Neural cell (in vitro differentiated cells): Measurements from ENCODE around the gene TSPYL2. TPM values are rescaled to one million over a fixed set of nuclear protein-coding genes. Genes with fewer than 3 reads are reported as not detected.

ENCODE experiments used
- H2AFZ ChIP-seq: fragments of 200-600, 300-800 bp; sonication (generic), shearing (Covaris generic); 2 replicates; pipeline ENCODE4 v1.6.0; 2014; ENCODE audit warnings: low read depth, mild to moderate bottlenecking, antibody characterized with exemption, low read length, moderate library complexity
- H3F3A ChIP-seq: fragments of 200-600 bp; shearing (Covaris generic); 2 replicates; pipeline ENCODE4 v1.6.1; 2016; ENCODE audit warnings: mild to moderate bottlenecking, moderate library complexity, mixed read lengths, antibody characterized with exemption, low read length; ENCODE audit not compliant: insufficient read depth, poor library complexity, severe bottlenecking
- H3K27ac ChIP-seq: fragments of 200-600, 300-800 bp; sonication (generic), shearing (Covaris generic); 2 replicates; pipeline ENCODE4 v1.5.1; 2014; ENCODE audit warnings: mild to moderate bottlenecking, low read length, moderate library complexity
- H3K27me3 ChIP-seq: fragments of 300-800, 200-600 bp; sonication (generic), shearing (Covaris generic); 2 replicates; pipeline ENCODE4 v1.6.0; 2014; ENCODE audit warnings: mild to moderate bottlenecking, low read depth, low read length, moderate library complexity; ENCODE audit not compliant: insufficient read depth
- H3K36me3 ChIP-seq: fragments of 300-800, 200-600 bp; sonication (generic), shearing (Covaris generic); 2 replicates; pipeline ENCODE4 v1.5.1; 2014; ENCODE audit warnings: mild to moderate bottlenecking, antibody characterized with exemption, low read length, moderate library complexity; ENCODE audit not compliant: insufficient read depth
- H3K4me2 ChIP-seq: fragments of 300-800, 200-600 bp; sonication (generic), shearing (Covaris generic); 2 replicates; pipeline ENCODE4 v1.6.0; 2014; ENCODE audit warnings: mild to moderate bottlenecking, low read length
- H3K4me3 ChIP-seq: fragments of 300-800, 200-600 bp; sonication (generic), shearing (Covaris generic); 2 replicates; pipeline ENCODE4 v1.5.1; 2014; ENCODE audit warnings: mild to moderate bottlenecking, low read length, moderate library complexity
- H3K79me2 ChIP-seq: fragments of 200-600 bp; shearing (Covaris generic); replicated peaks from 2 replicates; pipeline ENCODE4 v1.6.0; 2014; ENCODE audit warnings: mild to moderate bottlenecking, low read length, moderate library complexity; ENCODE audit not compliant: insufficient read depth
- H3K9ac ChIP-seq: fragments of 300-800, 200-600 bp; sonication (generic), shearing (Covaris generic); 2 replicates; pipeline ENCODE4 v1.6.1; 2016; ENCODE audit warnings: mild to moderate bottlenecking, low read length, mixed read lengths
- H3K9me2 ChIP-seq: fragments of 200-600 bp; shearing (Covaris generic); 2 replicates; pipeline ENCODE4 v1.6.1; 2016; ENCODE audit warnings: mild to moderate bottlenecking, low read length, mixed read lengths; ENCODE audit not compliant: insufficient read depth
- H3K9me3 ChIP-seq: fragments of 200-600, 300-800 bp; sonication (generic), shearing (Covaris generic); 2 replicates; pipeline ENCODE4 v1.6.1; 2016; ENCODE audit warnings: mild to moderate bottlenecking, mixed run types, low read length, moderate library complexity, mixed read lengths
- H4K20me1 ChIP-seq: fragments of 200-600 bp; shearing (Covaris generic); 2 replicates; pipeline ENCODE4 v1.6.1; 2016; ENCODE audit warnings: mild to moderate bottlenecking, mixed run types; ENCODE audit not compliant: insufficient read depth
- EP300 ChIP-seq: fragments of 450-650 bp; conservative IDR thresholded peaks from 2 replicates; pipeline ENCODE4 v1.6.1; 2014; ENCODE audit warnings: antibody characterized with exemption, mild to moderate bottlenecking, moderate library complexity; ENCODE audit not compliant: poor library complexity, severe bottlenecking
- EZH2 ChIP-seq: fragments of 200-600, 300-800 bp; shearing (Covaris generic), sonication (generic); IDR thresholded peaks from 2 replicates; pipeline ENCODE4 v1.6.1; 2014; ENCODE audit warnings: antibody characterized with exemption, low read length, borderline replicate concordance, mild to moderate bottlenecking; ENCODE audit not compliant: insufficient read depth, poor library complexity, severe bottlenecking
- MXI1 ChIP-seq: fragments of 450-650 bp; conservative IDR thresholded peaks from 2 replicates; pipeline ENCODE4 v1.6.1; 2014; ENCODE audit warnings: antibody characterized with exemption, mild to moderate bottlenecking; ENCODE audit not compliant: poor library complexity, severe bottlenecking
- POLR2AphosphoS5 ChIP-seq: IDR thresholded peaks from 2 replicates; pipeline ENCODE4 v1.6.1; 2012
- RAD21 ChIP-seq: fragments of 450-650 bp; conservative IDR thresholded peaks from 2 replicates; pipeline ENCODE4 v1.6.1; 2014; ENCODE audit warnings: antibody characterized with exemption, mild to moderate bottlenecking, moderate library complexity
- SMC3 ChIP-seq: fragments of 450-650 bp; conservative IDR thresholded peaks from 2 replicates; pipeline ENCODE4 v1.6.1; 2014; ENCODE audit warnings: antibody characterized with exemption, mild to moderate bottlenecking, moderate library complexity; ENCODE audit not compliant: poor library complexity
- TAF1 ChIP-seq: IDR thresholded peaks from 2 replicates; pipeline ENCODE4 v1.6.1; 2012; ENCODE audit warnings: low read depth
- polyA plus RNA-seq: library from polyadenylated mRNA; depleted of rRNA; stranded (reverse); fragments of >200 nt; gene quantifications from 2 replicates; pipeline ENCODE4 v1.2.3, GENCODE V29; 2014
- TF ChIP-seq, protein P1 (sequence below): IDR thresholded peaks from 2 replicates; pipeline ENCODE4 v1.6.1; 2012; ENCODE audit warnings: borderline replicate concordance
- TF ChIP-seq, protein P2 (sequence below): fragments of 450-650 bp; IDR thresholded peaks from 2 replicates; pipeline ENCODE4 v1.5.1; 2014; ENCODE audit warnings: antibody characterized with exemption, mild to moderate bottlenecking, moderate library complexity; ENCODE audit not compliant: poor library complexity, severe bottlenecking

The TSPYL2 gene
- polyA plus RNA-seq, 1 donor from 2014 or later: 43.2 TPM

DNA sequence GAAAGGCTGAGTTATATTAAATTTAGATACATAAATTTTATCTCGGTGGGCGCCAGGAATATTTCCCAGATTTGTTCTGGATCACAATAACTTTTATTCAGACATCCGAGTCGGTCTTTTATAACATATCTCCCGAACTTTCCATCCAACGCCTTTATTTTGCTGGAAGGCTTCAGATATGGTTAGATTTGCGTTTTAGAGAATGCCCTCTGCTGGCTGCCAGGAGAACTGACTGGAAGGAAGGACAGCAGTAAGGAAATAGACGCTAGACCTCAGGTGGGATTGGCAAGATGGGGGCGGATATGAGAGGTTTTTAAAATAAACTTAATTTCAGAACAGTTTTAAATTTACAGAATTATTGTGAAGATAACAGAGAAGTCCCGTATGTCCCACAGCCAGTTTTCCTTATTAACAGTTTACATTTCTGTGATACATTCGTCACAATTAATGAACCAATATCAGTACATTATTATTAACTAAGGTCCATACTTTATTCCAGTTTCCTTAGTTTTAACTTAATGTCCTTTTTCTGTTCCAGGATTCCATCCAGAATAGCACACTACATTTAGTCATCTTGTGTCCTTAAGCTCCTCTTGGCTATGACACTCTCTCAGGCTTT lies 7.2 kb downstream of the TSPYL2 start:
- Histone ChIP-seq H3K4me2 (peak overlapping the region; percentile 41), H3K9me3 (no peaks in the 10 kb centered on the region), H3K9me2 (no peaks in the 10 kb centered on the region), H2AFZ (peak overlapping the region; percentile 19), H3K9ac (peak overlapping the region; percentile 72), H3K36me3 (no peaks in the 10 kb centered on the region), H4K20me1 (no peaks in the 10 kb centered on the region), H3K4me3 (peak overlapping the region; percentile 66), H3F3A (no peaks in the 10 kb centered on the region), H3K27me3 (no peaks in the 10 kb centered on the region), H3K79me2 (no peaks in the 10 kb centered on the region), H3K27ac (peak overlapping the region; percentile 76)
- no peak for TF ChIP-seq TAF1
- peak; percentile 71 for TF ChIP-seq SMC3
- no peak for TF ChIP-seq EP300
- TF ChIP-seq, protein P1, sequence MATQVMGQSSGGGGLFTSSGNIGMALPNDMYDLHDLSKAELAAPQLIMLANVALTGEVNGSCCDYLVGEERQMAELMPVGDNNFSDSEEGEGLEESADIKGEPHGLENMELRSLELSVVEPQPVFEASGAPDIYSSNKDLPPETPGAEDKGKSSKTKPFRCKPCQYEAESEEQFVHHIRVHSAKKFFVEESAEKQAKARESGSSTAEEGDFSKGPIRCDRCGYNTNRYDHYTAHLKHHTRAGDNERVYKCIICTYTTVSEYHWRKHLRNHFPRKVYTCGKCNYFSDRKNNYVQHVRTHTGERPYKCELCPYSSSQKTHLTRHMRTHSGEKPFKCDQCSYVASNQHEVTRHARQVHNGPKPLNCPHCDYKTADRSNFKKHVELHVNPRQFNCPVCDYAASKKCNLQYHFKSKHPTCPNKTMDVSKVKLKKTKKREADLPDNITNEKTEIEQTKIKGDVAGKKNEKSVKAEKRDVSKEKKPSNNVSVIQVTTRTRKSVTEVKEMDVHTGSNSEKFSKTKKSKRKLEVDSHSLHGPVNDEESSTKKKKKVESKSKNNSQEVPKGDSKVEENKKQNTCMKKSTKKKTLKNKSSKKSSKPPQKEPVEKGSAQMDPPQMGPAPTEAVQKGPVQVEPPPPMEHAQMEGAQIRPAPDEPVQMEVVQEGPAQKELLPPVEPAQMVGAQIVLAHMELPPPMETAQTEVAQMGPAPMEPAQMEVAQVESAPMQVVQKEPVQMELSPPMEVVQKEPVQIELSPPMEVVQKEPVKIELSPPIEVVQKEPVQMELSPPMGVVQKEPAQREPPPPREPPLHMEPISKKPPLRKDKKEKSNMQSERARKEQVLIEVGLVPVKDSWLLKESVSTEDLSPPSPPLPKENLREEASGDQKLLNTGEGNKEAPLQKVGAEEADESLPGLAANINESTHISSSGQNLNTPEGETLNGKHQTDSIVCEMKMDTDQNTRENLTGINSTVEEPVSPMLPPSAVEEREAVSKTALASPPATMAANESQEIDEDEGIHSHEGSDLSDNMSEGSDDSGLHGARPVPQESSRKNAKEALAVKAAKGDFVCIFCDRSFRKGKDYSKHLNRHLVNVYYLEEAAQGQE: no peak
- TF ChIP-seq RAD21: peak; percentile 56
- no peak for TF ChIP-seq EZH2
- TF ChIP-seq MXI1: no peak
- TF ChIP-seq, protein P2, sequence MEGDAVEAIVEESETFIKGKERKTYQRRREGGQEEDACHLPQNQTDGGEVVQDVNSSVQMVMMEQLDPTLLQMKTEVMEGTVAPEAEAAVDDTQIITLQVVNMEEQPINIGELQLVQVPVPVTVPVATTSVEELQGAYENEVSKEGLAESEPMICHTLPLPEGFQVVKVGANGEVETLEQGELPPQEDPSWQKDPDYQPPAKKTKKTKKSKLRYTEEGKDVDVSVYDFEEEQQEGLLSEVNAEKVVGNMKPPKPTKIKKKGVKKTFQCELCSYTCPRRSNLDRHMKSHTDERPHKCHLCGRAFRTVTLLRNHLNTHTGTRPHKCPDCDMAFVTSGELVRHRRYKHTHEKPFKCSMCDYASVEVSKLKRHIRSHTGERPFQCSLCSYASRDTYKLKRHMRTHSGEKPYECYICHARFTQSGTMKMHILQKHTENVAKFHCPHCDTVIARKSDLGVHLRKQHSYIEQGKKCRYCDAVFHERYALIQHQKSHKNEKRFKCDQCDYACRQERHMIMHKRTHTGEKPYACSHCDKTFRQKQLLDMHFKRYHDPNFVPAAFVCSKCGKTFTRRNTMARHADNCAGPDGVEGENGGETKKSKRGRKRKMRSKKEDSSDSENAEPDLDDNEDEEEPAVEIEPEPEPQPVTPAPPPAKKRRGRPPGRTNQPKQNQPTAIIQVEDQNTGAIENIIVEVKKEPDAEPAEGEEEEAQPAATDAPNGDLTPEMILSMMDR: peak; percentile 70
- no peak for TF ChIP-seq POLR2AphosphoS5

DNA sequence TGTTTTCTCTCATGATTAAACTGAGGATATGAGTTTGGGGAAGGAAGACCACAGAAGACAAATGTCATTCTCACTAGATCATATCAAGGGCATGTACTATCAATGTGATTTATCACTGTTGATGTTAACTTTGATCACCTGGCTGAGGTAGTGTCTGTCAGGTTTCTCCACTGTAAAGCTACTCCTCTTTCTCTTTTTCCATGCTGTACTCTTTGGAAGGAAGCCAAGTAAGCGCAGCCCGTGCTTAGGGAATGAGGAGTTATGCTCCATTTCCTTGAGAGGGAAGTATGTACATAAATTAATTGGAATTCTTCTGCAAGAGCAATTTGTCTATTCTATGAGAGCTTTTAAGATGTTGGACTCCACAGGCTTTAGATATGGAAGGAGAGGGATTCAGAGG lies 7.8 kb downstream of the TSPYL2 start:
- H3K79me2 ChIP-seq: peaks cover 4% of the 10 kb centered on the region
- H4K20me1 ChIP-seq: no peaks in the 10 kb centered on the region
- TF ChIP-seq, protein P1: no peak
- TF ChIP-seq MXI1: no peak
- no peak for TF ChIP-seq RAD21
- TF ChIP-seq POLR2AphosphoS5: no peak
- no peak for TF ChIP-seq EP300
- no peak for TF ChIP-seq TAF1
- TF ChIP-seq, protein P2: no peak
- TF ChIP-seq EZH2: no peak
- TF ChIP-seq SMC3: no peak
- no peak overlapping the region for H3K9ac ChIP-seq
- H3K4me3 ChIP-seq: no peak overlapping the region
- no peaks in the 10 kb centered on the region for H3F3A ChIP-seq
- H3K9me2 ChIP-seq: no peaks in the 10 kb centered on the region
- no peak overlapping the region for H3K4me2 ChIP-seq
- H3K36me3 ChIP-seq: no peaks in the 10 kb centered on the region
- no peaks in the 10 kb centered on the region for H3K27me3 ChIP-seq
- no peak overlapping the region for H3K27ac ChIP-seq
- H2AFZ ChIP-seq: no peak overlapping the region
- H3K9me3 ChIP-seq: no peaks in the 10 kb centered on the region
